GM19193 (cell line): ENCODE measurements around the gene MYCT1.

Source experiments
- POLR2A ChIP-seq: IDR thresholded peaks from 4 replicates; pipeline ENCODE4 v1.6.1; 2011; ENCODE audit not compliant: insufficient read depth, insufficient read length; ENCODE audit errors: extremely low read depth

The MYCT1 gene

DNA sequence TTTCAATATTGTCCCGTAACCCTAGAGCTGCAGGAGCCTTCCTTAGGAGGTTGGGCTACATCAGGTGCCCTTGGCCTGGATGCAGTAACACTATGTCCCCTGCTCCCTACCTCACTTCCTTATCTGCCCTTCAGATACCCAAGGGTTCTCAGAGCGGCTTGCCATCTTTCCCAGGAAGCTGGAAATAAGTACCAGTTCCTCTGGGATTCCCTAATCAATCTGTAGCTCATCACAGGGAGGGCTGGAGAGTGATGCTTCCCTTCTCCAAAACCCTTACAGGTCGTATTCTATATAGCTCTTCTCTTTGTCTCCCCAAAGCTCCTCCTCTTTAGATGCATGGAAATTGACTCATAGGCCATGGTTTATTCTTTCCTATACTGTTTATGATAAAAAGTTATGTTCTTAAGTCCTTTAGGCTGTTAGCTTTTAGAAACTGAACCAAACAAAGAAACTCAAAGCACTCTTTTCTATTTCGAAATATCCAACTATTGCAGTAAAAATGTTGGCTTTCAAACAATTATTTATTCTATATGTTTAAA, 4.2 kb downstream of the MYCT1 start:
- no peak for TF ChIP-seq POLR2A

DNA sequence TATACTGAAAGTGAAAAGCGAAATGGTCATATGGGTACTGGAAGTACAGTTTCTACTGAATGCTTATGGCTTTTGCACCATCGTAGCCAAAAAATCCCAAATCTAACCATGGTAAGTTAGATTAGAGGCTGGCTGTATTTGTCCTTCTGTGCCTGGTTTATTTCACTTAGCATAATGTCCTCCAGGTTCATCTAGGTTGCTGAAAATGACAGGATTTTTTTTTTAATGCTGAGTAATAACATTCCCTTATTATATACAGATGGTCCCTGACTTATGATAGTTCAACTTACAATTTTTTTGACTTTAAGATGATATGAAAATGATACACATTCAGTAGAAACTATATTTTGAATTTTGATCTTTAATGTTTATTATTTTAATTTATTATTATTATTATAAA, 7.6 kb downstream of the MYCT1 start:
- no peak for TF ChIP-seq POLR2A

DNA sequence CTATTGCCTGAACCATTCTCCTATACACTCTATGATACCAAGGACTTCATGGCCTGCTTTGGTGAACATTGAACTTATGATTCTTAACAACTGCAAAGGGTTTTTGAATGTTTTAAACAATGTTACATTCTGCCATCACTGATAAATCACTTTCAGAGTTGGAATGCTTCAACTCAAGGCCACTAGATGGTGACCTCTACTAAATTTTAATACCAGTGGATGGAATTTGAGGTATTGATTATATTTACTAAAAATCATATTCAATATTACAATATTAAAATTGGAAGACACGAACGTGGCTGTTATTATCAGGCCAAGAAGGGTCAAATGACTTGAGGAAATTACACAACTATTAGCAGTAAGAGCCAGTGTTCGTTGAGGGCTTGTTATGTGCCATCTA, 18.6 kb downstream of the MYCT1 start:
- no peak for TF ChIP-seq POLR2A

GRCh38 chr6:152720974-152721373, 23.3 kb downstream of the MYCT1 start:
- TF ChIP-seq POLR2A, result no peak

DNA sequence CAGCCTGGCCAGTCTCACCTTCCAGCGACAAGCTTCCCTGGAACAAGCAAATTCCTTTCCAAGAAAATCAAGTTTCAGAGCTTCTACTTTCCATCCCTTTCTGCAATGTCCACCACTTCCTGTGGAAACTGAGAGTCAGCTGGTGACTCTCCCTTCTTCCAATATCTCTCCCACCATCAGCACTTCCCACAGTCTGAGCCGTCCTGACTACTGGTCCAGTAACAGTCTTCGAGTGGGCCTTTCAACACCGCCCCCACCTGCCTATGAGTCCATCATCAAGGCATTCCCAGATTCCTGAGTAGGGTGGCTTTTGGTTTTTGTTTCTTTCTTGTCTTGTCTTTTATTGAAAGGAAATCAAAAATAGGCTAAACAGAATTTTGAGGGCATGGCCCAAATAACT, 24.3 kb downstream of the MYCT1 start:
- TF ChIP-seq POLR2A, result no peak

DNA sequence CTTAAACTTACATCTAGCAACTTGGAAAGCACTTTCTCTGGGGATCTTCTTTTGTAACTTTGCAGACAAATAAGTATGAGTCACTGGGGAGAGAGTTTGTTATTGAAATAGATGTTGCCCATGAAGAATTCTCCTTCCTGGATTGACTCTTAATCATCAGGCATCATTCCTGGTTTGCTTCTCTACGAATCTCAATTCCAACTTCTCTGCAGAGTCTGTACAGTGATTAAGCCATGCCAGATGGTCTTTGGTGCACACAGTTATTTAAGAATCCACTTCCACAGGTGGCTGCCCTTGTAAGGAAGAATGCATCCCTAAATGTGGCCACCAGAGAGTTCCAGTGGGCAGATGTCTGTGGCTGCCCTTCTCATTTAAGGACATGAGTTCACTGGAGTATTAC, 25.7 kb downstream of the MYCT1 start:
- no peak for TF ChIP-seq POLR2A

GRCh38 chr6:152726313-152726712, 28.6 kb downstream of the MYCT1 start:
- TF ChIP-seq POLR2A, result no peak

DNA sequence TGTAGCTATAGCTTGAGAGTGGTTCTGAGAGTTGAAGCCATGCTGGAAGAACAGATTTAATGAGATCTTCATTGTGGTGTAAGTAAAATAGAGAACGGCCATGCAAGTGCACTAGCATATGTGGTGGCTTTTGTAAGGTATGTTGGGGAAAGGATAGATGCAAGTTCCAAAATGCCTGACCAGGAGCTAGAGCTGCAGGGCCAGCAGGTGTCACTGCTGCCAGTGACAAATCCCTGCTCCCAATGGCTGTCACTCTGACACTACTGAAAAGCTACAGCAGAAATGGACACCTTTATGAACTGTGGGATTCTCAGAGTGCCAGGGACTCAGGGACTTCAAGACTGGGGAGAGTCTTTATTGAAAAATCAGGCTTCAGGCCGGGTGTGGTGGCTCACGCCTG, 29.8 kb downstream of the MYCT1 start:
- no peak for TF ChIP-seq POLR2A

GRCh38 chr6:152734630-152735029, 36.9 kb downstream of the MYCT1 start:
- no peak for TF ChIP-seq POLR2A

DNA sequence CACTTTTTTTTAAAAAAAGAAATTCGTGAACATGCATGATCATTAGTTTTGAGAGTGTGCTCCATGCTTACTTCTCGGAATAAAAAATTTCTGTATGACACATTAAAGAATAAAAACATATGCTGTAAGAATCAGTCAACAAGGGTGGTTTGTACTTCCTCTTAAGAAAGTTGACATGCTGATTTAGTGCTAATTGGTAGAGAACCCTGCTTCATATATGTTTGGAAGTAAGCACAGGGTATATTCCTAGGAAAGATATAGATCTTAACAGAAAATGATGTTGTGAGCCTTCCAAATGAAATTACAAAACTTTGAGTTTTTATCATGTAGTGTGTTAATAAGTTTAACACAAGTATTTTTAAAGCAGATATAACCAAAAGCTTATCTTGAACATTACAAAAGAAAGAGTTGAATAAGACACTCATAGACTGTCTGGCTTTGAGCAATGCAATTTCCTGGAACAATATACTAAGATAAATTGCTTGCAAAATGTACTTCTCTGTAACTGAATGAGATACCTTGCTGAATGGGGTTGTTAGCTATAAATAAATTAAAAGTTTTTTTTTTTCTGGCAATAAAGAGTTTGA, 39.1 kb downstream of the MYCT1 start:
- no peak for TF ChIP-seq POLR2A

DNA sequence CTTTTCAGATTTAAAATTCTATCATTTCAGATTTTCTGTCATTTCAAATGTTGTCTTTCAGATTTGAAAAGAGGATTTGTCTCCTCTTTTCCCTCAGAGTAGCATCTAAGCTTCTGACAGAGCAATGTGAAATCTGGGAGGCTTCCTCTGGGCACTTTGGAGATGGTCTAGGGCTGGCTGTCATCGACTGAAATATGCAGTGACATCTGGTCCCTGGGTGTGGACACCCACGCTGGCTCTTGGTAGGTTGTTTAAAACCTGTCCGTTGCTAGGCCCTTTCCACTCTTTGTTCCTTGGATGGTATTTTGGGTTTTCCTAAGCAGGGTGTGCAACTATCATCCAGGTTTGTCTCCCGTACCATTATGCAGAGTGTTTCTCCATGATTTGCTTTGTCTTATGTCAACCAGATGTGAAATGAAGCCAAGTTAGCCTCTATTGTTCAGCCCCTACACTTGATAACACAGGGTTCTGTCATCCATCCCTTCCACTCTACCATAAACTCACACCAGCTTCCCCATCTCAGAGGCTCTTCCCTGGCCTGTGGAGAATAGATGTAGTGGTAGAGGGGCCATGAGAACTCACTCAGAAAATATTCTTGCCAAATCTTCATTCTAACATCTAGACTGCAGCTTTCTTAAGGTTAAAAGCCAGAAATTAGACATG, 47.9 kb downstream of the MYCT1 start:
- no peak for TF ChIP-seq POLR2A

DNA sequence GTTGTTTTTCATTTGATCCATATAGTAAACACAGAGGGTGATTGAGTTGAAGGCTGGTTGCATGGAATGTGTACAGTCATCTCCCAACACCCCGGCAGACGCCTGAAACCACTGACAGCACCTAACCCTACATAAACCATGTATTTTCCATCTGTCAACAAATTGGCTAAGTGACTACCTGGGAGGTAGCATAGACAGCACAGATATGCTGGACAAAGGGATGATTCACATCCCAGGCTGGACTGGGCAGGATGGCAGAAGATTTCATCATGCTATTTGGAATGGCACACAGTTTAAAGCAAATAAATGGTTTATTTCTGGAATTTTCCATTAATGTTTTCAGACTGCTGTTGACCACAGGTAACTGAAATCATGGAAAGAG, 48.5 kb downstream of the MYCT1 start:
- no peak for TF ChIP-seq POLR2A

DNA sequence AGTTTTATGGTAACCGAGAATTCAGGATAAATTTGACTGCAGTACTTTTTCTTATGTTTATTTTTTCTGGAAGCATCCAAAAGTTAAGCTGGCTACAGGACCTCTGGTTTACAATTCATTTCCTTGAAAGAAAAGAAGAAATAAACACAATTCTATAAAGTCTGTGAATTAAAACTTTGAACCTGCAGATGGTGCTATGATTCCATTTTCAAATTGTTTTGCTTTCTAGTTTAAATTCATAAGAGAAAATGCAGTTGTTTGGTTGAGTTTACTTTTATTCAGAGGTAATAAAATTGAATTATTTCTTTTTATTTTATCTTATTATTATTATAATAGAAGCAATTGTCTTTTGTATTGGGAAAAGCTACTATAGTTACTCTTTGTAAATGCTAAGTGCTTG, 51.1 kb downstream of the MYCT1 start:
- no peak for TF ChIP-seq POLR2A

GRCh38 chr6:152749336-152749735, 51.6 kb downstream of the MYCT1 start:
- no peak for TF ChIP-seq POLR2A

GRCh38 chr6:152750694-152751093, 53.0 kb downstream of the MYCT1 start, which contains the start of gene VIP:
TSS of gene VIP (plus strand) at chr6:152750797. CDS start at chr6:152752178, 1,381 bp downstream.
- TF ChIP-seq POLR2A, result no peak

GRCh38 chr6:152765331-152765730, 67.6 kb downstream of the MYCT1 start:
- TF ChIP-seq POLR2A, result no peak
